Measurements from ENCODE around the gene HCN4. TPM values are rescaled to one million over a fixed set of nuclear protein-coding genes. Genes with fewer than 3 reads are reported as not detected.
A peak's percentile ranks its signal among the peaks of the same experiment; 100 is the strongest.
"Not testable (repeated sequence)": the region's sequence is repeated elsewhere in the genome, so short reads cannot be mapped to it uniquely, and the experiment has no call there.

Gene HCN4
- total RNA-seq, 1 donor from 2014 or later, result 0.94 TPM

DNA sequence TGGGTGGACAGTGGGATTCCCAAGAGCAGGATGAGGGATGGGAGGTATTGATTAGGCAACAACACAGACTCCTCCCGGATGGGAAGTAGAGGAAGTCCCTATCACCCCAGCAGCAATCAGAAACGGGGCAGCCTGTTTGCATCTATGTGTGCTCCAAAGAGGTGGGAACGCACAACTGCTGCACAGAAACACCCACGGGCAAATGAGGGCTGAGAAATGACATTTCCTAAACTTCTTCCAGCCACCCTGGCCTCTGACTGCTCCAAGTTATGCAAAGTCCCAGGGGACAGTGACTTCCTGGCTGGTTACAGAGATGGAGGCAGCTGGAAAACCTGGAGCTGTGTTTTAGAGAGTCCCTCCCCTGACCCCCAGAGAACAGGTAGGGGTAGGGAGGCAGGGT, 42.6 kb downstream of the HCN4 start:
- DNase-seq (ENCODE audit: low read depth), result no peak

DNA sequence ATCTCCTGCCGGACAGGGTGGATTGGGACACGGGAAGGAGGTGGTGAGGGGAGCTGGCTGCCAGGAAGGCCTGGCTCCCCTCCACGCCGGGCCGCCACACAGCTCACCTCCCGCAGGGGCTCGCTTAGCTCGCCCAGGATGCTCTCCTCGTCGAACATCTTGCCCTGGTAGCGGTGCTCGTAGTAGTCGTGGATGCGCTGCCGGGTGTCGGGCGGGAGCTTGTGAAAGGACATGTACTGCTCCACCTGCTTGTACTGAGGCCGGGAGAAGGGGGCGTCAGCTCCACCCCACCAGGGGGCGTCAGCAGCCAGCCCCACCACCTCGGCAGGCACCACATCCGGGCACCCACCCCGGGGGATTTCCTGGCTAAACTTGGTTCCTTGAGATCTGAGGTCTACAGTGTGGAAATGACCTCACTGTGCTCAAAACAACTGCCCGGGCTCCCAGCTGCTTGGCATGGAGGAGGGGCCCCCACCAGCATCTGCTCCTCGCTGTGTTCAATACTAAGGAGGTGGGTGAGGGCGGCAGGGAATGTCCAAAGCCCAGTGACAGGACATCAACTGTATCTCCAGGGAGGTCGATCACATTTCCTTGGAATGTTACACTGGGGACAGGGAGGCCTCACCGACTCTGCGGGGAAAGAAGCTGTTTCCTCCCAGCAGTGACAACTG, 43.4 kb downstream of the HCN4 start:
- DNase-seq (ENCODE audit: low read depth), result no peak

DNA sequence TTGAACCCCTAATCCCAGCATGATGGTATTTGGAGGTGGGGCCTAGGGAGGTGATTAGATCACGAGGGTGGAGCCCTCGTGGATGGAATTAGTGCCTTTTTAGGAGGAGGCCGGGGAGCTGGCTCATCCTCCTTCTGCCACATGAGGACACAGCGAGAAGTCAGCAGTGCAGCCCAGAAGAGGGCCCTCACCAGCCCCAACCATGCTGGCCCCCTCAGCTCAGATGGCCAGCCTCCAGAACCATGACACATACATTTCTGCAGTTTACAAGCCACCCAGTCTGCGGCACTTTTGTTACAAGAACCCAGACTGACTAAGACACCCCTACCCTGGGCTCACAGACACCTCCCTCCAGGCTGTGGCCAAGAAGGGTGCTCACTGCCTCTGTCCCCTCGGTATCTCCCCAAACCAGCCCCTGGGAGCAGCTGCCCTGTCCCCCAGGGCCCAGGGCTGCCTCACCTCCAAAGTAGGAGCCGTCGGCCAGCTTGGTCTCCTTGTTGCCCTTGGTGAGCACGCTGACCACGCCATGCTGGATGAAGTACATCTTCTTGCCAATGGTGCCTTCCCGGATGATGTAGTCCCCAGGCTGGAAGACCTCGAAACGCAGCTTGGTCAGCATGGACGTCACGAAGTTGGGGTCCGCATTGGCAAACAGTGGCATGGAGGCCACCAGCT, 44.1 kb downstream of the HCN4 start:
- DNase-seq (ENCODE audit: low read depth), result no peak

DNA sequence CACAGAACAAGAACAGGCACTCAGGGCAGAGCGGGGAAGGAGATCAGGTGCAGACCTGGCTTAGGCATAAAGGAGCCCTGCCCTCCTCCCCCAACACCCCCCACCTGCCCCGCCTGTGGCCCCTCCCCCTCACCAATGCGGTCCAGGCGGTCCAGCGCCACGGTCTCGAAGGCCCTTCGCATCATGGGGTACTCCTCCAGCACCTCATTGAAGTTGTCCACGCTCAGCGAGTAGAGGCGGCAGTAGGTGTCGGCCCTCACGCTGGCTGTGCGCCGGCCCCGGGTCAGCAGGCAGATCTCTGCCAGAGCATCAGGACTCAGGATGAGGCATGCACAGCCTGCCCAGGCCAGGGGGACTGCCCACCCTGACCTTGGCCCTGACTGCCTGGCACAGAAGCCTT, 44.8 kb downstream of the HCN4 start:
- DNase-seq (ENCODE audit: low read depth), result no peak

DNA sequence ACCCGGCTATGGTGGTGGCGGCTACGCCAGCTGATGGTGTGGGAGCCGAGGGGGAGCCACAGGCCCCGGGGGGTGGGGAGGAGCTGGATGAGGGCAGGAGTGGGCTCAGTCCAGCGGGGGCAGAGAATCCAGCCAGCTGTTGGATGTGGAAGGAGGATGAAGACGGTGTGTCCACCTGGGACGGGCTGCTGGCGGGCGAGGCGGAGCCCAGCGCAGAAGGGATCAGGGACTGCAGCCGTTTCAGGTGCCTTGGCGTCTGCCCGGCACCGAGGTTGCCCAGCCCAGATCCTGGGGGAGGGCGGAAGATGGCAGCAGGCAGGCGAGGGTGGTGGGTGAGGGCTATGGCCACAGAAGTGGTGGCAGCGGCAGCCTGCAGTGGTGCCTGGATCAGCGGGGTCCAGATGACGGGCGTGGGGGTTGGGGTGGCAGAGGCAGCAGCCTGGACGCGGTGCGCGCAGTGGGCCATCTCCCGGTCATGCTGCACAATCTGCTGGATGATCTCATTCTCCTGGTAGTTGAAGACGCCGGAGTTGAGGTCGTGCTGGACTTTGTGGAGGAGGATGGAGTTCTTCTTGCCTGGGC, 45.3 kb downstream of the HCN4 start:
- no peak for DNase-seq (ENCODE audit: low read depth)

DNA sequence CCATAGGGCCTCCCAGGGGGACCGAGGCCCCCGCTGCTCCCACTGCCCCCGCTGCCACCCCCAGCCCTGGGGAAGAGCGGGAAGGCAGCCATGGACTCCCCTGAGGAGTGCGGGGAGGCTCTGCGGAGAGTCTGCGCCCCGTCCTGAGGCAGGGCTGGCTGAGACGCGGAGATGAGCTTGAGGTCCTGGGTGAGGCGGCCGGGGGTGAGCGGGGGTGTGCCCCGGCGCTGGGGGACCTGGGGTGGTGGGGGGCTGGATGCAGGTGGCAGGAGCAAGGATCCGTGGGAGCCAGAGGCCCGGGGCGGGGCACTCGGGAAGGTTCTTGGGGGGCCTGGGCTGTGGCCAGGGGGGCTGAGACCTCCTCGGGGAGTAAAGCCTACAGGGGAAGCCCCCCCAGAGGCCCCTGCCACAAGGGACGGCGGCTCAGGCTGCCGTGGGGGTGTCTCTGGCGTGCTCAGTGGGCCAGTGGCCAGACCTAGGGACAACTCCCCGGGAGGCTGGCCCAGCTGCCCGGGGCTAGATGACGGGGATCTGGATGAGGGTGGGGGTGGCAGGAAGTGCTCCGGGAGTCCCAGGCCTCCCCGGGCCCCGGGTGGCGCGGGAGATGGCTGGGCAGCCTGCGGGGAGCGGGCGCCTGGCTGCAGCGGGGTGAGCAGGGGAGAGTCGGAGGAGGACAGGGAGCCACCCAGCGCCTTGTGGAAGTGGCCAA, 45.9 kb downstream of the HCN4 start:
- no peak for DNase-seq (ENCODE audit: low read depth)

DNA sequence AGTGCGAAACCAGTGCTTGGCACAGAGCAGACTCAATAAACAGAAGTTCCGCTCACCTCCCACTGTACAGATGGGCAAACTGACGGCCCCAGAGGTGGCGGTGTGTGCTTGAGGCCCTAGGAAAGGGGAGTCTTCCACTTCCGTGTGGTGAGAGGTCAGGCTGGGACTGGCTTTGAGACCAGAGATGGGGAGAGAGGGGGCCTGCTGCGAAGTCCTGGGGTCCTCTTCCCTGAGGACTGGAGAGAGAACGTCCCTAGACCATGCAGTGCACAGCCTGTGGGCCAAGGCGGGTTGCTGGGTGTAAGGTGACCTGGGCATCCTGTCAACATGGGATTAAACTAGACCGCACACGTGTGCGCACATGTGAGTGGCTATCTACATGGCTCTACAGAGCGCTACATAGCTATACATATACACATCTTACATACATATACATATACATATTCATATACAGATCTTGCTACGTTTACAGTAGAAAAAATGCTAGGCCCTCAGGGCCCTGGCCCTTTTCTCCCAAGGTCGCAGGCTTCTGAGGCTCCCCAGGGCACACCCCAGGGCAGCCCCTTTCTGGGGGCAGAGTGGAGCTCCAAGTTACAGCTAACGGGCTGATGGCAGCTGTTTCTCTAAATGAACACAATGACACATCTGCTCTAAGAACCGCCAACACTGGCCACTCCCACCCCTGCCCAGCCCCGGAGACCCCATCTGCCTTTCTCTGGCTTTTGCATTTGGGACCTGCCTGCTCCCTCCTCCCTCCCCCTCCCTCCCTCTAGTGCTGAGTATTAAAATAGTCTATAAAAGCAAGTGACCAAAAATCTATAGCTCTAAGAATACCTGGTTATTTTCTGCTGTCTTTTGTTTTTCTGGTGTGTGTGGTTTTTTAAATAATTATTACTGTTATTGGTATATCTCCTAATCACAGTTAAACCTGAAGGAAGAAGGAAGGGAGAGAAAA, 47.0 kb downstream of the HCN4 start:
- DNase-seq (ENCODE audit: low read depth), result no peak

DNA sequence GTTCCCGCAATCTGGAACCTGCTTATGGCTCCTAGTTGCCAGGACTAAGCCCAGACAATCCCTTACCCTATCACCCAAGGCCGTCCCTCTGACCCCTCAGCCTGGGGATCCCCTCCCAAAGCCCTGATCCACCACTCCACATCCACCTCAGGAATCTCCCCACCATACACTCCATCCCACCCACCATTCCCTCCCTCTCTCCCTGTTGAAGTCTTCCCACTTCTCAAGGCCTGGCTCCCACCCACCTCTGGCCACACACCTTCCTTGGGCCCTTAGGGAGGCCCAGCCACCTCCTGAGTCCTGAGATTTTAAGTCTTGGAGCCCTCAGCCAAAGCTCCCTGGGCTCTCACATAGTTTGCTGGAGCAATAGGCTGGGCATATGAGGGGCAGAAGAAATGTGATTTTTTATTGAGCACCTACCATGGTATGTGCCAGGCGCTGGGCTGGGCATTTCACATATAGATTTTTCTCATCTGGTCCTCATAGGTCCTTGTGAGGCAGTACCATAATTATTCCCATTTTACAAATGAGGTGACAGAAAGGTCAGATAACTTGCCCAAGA, 48.1 kb downstream of the HCN4 start:
- DNase-seq (ENCODE audit: low read depth), result no peak

DNA sequence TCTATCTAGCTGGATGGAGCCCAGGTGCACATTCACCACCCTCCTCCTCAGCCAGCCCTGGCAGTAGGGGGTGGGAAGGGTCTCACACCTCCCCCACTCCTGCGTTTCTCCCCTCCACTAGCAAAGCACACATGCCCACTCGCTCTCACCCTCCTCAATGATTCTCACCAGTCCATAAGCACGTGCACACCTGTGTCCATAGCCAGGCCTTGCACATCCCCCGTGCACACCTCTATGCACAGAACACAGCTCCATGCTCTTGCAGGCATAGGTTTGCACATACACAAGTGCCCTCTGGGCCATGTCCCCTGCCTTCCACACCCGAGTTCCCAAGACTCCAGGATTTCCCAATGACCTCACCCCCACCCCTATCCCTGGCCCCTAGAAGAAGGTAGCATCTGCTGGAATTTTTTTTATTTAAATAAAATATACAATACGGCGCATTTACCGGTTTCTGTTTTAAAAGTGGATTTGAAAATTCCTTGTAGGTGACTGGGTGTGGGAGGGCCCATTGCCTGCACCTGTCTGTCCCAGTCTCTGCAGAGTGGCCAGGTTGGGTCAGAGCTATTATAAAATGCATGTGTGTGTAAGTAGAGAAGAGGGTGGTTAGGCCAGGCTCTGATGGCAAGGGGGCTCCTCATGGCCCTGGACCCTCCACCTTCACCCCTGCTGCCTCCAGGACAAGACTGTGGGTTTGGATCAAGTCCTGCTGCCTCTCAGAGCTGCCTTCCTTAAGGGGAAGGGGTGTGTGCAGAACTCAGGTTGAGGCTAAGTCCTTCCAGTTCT, 49.1 kb downstream of the HCN4 start:
- no peak for DNase-seq (ENCODE audit: low read depth)

DNA sequence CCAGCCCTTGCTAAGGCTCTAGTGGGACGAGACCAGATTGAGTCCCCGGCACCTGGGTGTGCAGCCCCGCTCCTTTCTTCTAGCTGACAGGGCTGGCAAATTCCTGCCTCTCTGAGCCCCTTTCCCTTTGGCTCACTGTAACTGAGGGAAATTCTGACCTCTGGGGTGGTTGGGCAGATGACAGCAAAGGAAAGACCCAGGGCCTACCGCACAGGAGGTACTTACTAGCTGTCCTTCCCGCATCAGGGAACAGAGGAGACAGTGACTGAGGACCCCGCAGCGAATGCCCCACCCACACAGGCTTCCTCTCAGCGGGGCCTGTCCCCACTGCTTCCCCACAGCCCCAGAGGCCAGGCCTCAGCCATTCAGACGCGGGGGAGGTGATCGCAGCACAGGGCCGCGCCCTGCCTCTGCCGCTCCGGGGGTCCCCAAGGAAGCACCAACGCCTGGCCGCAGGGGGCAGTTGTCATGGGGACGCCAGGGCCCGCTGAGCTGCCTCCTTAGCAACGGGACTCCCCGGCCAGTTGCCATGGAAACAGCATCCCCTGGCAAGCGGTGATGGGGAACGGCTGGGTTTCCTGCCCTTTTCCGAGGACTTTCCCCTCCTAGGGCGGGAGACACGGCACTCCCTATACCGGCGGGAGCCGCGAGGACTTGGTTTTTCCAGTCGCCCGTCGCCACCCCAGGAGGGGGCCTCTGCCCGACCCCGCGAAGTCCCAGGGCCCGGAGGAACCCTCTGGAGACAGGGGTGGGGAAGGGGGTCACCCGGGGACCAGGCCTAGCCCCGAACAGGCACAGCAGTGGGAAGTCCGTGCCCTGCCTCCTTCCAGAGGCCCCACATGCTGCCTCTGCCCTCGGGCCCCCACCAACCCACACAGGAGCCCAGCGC, 50.1 kb downstream of the HCN4 start:
- DNase-seq (ENCODE audit: low read depth), result no peak

DNA sequence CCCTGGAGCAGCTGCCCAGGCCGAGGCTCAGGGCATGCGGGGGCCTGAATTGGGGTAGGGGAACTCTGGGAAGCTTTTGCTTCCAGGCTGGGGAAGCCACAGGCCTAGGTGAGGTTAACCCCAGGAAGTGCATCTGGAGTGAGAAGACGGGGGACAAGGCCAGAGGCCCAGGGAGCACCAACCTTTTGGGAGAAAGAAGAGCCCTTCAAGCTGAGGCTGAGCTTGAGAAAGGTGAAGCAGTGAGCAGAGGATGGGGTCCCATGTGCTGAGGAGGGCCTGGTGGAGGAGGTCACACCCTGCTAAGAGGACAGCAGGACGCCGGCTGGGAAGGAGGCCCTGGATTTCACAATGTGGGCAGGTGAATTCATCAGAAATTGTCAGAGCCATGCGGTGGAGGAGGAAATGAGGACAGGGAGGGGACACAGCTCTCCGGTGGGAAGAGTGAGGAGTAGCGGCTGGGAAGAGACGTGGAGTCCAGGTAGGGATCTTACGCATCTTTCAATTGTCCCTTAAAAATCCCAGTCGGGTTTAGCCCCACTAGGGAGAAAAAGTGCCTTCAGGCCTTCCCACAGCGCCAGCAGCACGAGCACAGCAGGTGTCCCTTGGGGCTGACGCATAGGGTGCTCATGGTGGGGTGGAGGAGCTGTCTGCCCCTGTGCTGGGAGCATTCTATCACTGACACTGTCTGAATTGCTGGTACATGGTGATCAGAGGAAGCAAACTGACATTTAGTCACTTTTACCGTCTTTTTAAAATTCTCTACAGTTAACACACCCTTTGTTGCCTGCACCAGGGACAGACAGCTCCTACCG, 50.9 kb downstream of the HCN4 start:
- no peak for DNase-seq (ENCODE audit: low read depth)

DNA sequence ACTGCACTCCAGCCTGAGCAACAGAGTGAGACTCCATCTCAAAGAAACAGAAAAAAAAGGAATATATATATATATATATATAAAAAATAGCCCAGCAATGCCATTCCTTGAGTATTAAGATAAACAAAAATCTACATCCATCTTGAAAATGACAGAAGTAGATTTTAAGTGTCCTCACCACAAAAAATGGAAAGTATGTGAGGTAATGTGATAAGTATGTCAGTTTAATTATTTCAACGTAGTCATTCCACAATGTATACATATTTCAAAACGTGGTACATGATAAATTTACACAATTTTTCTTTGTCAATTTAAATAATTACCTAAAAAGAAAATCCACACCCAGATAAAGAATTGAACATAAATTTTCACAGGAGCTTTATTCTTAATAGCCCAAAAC, 54.9 kb downstream of the HCN4 start:
- no peak for DNase-seq (ENCODE audit: low read depth)

DNA sequence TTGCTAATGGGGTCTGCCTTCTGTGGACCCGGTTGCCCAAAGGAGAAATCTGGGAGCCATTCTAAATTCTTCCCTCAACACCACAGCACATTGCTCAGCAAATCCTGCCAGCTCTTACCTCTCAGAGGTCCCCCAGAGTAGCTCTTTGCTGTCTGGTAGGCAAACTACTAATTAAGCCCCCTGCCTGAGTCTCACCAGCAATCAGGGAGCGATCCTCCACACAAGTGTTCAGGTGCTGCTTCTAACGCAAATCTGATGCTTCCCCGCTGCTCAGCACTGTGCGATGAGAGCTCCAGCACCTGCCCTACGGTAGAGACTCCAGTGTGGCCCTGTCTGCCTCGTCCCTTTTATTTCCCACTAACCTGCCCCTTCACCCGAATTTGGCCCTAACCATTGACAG, 60.5 kb downstream of the HCN4 start:
- no peak for DNase-seq (ENCODE audit: low read depth)

DNA sequence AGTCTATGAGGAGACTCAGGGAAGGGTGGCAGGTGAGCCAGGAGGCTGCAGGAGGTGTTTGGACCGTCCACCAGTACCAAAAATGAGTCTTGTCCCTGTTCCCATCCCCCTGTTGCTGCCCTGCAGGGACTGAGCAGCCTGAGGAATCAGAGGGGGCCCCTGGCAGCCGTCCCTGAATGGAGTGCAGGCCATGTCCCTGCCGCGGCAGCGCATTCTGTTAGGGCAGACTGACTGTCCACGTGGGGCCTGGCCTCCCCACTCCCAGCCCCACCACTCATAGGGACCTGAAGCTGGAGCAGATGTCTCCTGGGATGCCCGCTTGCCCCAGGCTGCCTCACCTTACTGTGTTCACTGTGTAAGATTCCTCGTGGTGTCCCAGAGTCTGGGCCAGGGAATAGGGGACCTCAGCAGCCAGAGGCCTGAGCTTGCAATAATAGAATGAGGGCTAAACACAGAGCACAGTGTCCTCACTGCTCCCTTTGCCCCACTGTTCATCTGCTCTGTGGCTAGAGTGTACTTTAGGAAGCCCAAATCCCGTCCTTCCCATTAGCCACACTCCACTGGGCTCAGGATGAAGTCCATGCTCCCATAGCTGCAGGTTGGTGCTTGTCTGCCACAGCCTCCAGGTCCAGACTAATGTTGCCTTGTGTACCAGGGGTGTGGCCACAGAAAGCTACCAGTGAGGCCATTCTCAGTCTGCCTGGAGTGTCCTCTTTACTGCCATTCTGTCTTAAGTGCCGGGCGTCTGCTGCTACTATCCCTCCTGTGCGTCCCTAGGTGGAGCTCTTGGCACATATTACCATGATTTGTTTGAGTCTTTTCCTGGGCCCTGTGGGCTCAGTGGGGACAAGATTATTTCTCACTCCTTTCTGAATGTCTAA, 63.2 kb downstream of the HCN4 start:
- DNase-seq (ENCODE audit: low read depth), result peak; percentile 61

DNA sequence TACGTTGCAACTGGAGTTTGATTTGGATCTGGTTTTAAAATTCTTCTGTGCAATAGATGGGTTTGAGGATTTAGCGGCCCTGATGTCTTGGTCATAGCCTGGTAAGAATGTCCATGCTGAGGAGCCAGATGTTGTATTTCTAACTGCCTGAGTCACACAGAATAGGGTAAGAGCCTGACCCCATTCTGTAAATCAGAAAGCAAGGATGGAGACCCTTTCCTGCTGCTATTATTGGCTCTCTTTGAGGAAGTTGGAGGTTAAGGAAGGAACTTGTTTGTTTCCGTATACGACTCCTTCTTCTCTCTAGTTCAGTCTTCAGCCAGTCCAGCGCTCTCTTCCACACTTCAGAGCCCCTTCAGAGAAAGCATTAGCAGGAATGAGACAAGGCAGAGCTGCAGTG, 65.1 kb downstream of the HCN4 start:
- DNase-seq (ENCODE audit: low read depth), result no peak

DNA sequence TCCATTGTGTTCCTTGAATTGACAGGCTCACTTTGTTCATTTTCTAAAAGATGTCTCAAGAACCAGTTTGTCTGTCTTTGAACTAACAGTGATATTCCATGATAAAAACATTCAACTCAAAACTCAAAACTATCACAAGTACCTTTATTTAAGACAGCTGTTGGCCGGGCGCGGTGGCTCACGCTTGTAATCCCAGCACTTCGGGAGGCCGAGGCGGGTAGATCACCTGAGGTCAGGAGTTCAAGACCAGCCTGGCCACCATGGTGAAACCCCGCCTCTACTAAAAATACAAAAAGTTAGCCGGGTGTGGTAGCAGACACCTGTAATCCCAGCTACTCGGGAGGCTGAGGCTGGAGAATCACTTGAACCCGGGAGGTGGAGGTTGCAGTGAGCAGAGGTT, 68.5 kb downstream of the HCN4 start:
- not testable (repeated sequence) for DNase-seq (ENCODE audit: low read depth)

DNA sequence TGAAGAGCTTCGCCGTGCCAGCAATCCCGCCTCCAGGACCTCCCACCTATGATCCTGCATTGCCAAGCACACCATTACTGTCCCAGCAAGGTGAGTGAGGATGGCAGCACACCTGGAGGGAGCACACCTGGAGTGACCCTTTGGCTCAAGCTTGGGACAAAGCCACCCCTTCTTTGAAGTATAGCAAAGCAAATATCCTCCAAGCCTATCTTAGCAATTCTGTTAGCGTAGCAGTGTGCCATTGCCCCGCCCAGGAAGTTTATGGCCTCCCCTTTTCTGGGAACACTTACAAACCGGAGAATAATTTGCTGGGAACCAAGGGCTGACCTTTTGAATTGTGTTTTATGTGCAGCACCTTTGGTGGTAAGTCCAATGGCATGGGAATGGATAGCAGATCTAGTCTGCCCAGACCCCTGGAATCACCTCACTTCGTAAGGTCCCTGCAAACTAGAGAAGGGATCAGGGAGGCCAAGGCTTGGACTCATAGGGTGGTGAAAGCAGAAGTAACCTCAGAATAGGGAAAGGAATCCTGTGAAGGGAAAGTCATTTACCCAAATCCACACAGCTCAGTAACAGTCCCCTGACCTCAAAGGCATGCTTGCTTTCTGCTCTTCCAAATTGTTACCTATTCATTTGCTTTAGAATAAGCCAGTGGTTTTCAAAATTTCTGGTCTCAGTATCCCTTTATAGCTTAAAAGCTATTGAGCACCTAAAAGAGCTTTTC, 70.1 kb downstream of the HCN4 start:
- no peak for DNase-seq (ENCODE audit: low read depth)

Data from renal cortical epithelial cell (primary cell).